ENCODE results near the gene COL2A1. TPM values are rescaled to one million over a fixed set of nuclear protein-coding genes. Genes with fewer than 3 reads are reported as not detected.

Gene COL2A1
- total RNA-seq, 1 experiment from 2014 or later = not detected

GRCh38 chr12:47941475-47941780 lies 62.8 kb downstream of the COL2A1 start:
- no peak for TF ChIP-seq CTCF (conservative IDR thresholded peaks at IDR 0.05)
- TF ChIP-seq EZH2 (IDR thresholded peaks at IDR 0.05; ENCODE audit: low read depth) = no peak
- Histone ChIP-seq H3K27ac (no peak overlapping the region), H4K20me1 (ENCODE audit: insufficient read depth) (no peaks in the 10 kb centered on the region), H3K36me3 (ENCODE audit: low read depth) (no peaks in the 10 kb centered on the region), H3K27me3 (ENCODE audit: insufficient read depth, low read depth) (no peaks in the 10 kb centered on the region), H3K4me3 (no peak overlapping the region), H3K9me2 (ENCODE audit: insufficient read depth) (no peaks in the 10 kb centered on the region), H3K4me1 (replicated peaks; ENCODE audit: insufficient read depth) (peaks cover 46% of the 10 kb centered on the region), H3K9me3 (ENCODE audit: insufficient read depth, low read depth) (no peaks in the 10 kb centered on the region), H2AFZ (no peak overlapping the region), H3K4me2 (no peak overlapping the region), H3F3A (ENCODE audit: insufficient read depth, low read depth) (peaks cover 18% of the 10 kb centered on the region), H3K79me2 (ENCODE audit: low read depth) (no peaks in the 10 kb centered on the region)
- no peak for DNase-seq
- intact Hi-C loops (cut with micrococcal nuclease; ENCODE audit: unreplicated experiment) = no loop called here
- ChIA-PET CTCF (no interaction called here), POLR2A (ENCODE audit: unreplicated experiment) (no interaction called here)
- no TSS peak for BruUV-seq (replicated peaks)

DNA sequence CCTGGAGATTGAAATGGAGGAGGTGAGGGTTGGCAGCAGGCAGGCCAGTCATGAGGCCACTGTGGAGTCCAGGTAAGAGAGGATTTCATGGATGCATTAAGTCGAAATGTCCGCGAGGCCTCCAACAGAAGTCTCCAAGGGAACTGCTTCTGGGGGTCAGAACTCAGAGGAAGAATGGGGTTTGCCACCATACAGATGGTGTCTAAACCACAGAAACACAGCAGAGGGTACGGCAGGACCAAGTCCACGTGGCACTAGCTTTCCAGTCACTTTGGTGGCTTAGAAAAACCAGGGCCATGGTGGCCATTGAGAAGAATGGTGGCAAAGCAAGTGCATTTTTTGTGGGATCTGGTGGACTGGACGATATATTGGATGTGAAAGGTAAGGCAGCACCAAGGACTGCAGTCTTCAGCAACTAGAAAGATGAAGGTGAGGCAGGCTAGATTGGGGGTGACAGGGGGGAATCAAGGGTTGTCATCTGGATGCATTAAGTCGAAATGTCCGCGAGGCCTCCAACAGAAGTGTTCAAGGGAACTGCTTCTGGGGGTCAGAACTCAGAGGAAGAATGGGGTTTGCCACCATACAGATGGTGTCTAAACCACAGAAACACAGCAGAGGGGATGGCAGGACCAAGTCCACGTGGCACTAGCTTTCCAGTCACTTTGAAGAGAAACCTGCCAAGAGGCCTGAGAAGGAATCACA lies 63.4 kb downstream of the COL2A1 start:
- TF ChIP-seq CTCF (conservative IDR thresholded peaks at IDR 0.05) (no peak), EZH2 (IDR thresholded peaks at IDR 0.05; ENCODE audit: low read depth) (no peak)
- H3F3A ChIP-seq (ENCODE audit: insufficient read depth, low read depth) = peaks cover 16% of the 10 kb centered on the region
- no peak overlapping the region for H3K4me2 ChIP-seq
- CTCF ChIA-PET = no interaction called here
- no peaks in the 10 kb centered on the region for H4K20me1 ChIP-seq (ENCODE audit: insufficient read depth)
- H3K27me3 ChIP-seq (ENCODE audit: insufficient read depth, low read depth) = no peaks in the 10 kb centered on the region
- peaks cover 41% of the 10 kb centered on the region for H3K4me1 ChIP-seq (replicated peaks; ENCODE audit: insufficient read depth)
- intact Hi-C loops (cut with micrococcal nuclease; ENCODE audit: unreplicated experiment) = no loop called here
- DNase-seq = no peak
- H3K27ac ChIP-seq = no peak overlapping the region
- no peaks in the 10 kb centered on the region for H3K9me2 ChIP-seq (ENCODE audit: insufficient read depth)
- no peak overlapping the region for H3K4me3 ChIP-seq
- POLR2A ChIA-PET (ENCODE audit: unreplicated experiment) = interaction anchor here (0.7 kb wide), 1 partner anchor 106 kb away, joined by 9 read pairs; no protein-coding TSS in a partner anchor
- H2AFZ ChIP-seq = no peak overlapping the region
- H3K79me2 ChIP-seq (ENCODE audit: low read depth) = no peaks in the 10 kb centered on the region
- H3K36me3 ChIP-seq (ENCODE audit: low read depth) = no peaks in the 10 kb centered on the region
- no TSS peak for BruUV-seq (replicated peaks)
- H3K9me3 ChIP-seq (ENCODE audit: insufficient read depth, low read depth) = no peaks in the 10 kb centered on the region

DNA sequence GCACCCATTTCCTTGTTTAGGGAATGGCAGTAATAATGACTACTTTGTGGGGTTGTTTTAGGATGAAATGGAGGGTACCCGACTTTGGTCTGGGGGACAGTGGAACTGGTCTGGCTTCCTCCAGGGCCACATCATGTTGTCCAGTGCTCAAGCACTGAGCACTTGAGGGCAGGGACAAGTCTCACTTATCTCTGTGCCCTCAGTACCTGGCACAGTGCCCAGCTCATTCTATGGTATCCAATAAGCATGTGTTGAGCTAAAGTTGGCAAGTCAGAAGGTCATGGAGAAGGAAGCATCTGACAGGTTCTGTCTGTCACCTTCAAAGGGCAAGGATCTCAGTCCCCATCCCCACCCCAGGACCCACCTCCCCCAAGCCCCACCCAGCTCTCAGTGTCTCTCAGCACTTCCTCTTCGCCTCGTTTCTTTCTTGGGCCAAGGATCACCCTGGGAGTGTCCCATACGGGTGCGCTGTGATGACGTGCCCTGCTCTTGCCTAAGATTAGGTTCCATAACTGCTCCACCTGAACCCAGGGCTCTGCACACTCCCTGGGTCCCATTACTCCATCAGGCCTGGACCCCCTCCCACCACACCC lies 65.2 kb downstream of the COL2A1 start:
- no peaks in the 10 kb centered on the region for H3K27me3 ChIP-seq (ENCODE audit: insufficient read depth, low read depth)
- H3K27ac ChIP-seq = no peak overlapping the region
- intact Hi-C loops (cut with micrococcal nuclease; ENCODE audit: unreplicated experiment) = no loop called here
- no peak for DNase-seq
- TF ChIP-seq EZH2 (IDR thresholded peaks at IDR 0.05; ENCODE audit: low read depth) = no peak
- no peak for TF ChIP-seq CTCF (conservative IDR thresholded peaks at IDR 0.05)
- H2AFZ ChIP-seq = no peak overlapping the region
- CTCF ChIA-PET = no interaction called here
- peaks cover 29% of the 10 kb centered on the region for H3K4me1 ChIP-seq (replicated peaks; ENCODE audit: insufficient read depth)
- H3K9me2 ChIP-seq (ENCODE audit: insufficient read depth) = no peaks in the 10 kb centered on the region
- POLR2A ChIA-PET (ENCODE audit: unreplicated experiment) = interaction anchor here (0.6 kb wide), 1 partner anchor 261 kb away, joined by 11 read pairs; no protein-coding TSS in a partner anchor
- H4K20me1 ChIP-seq (ENCODE audit: insufficient read depth) = no peaks in the 10 kb centered on the region
- H3K4me3 ChIP-seq = no peak overlapping the region
- 0 out of 2 replicates have a peak overlapping the region, but pooled peaks have one; percentile 56 for H3K4me2 ChIP-seq
- peaks cover 14% of the 10 kb centered on the region for H3F3A ChIP-seq (ENCODE audit: insufficient read depth, low read depth)
- H3K9me3 ChIP-seq (ENCODE audit: insufficient read depth, low read depth) = no peaks in the 10 kb centered on the region
- H3K36me3 ChIP-seq (ENCODE audit: low read depth) = no peaks in the 10 kb centered on the region
- BruUV-seq (replicated peaks) = no TSS peak
- H3K79me2 ChIP-seq (ENCODE audit: low read depth) = no peaks in the 10 kb centered on the region

All from PC-9 (cell line).